ENCODE measurements around the gene POLK. TPM values are rescaled to one million over a fixed set of nuclear protein-coding genes. Genes with fewer than 3 reads are reported as not detected.

Gene POLK
- total and polyA plus RNA-seq, 2 of the 13 experiments (the other 11 are each of a cell fraction or from before 2014, with no cell fraction given), result 8.6 to 11.7 TPM

GRCh38 chr5:75511435-75512382 lies at the start of gene POLK, which contains the start of gene CERT1 (continued):
- TF ChIP-seq ZNF761 (CRISPR knock-in tag; conservative IDR thresholded peaks at IDR 0.05), result no peak
- TF ChIP-seq ZSCAN12 (CRISPR knock-in tag; IDR thresholded peaks at IDR 0.05), result no peak
- TF ChIP-seq ARID4A (CRISPR knock-in tag; IDR thresholded peaks at IDR 0.05; ENCODE audit: borderline replicate concordance), result peak; percentile 78; the same call in 1 of the 2 replicates
- no peak for TF ChIP-seq ZBTB21 (CRISPR knock-in tag; IDR thresholded peaks at IDR 0.05)
- no peak for TF ChIP-seq ZNF724P (CRISPR knock-in tag; IDR thresholded peaks at IDR 0.05; ENCODE audit: borderline replicate concordance)
- peak in 1 of 2 experiments; percentile 68; a peak in 2 of 4 replicates for TF ChIP-seq ATF4 (CRISPR knock-in tag; IDR thresholded peaks at IDR 0.05)
- TF ChIP-seq HMGXB4 (CRISPR knock-in tag; IDR thresholded peaks at IDR 0.05; ENCODE audit: borderline replicate concordance in 1 of 2, low read depth in 1 of 2), result peak in 1 of 2 experiments; percentile 4; a peak in 1 of 4 replicates
- peak; percentile 50; the same call in 1 of the 2 replicates for TF ChIP-seq YEATS4 (CRISPR knock-in tag; IDR thresholded peaks at IDR 0.05; ENCODE audit: borderline replicate concordance)
- TF ChIP-seq USF2 (IDR thresholded peaks at IDR 0.05; ENCODE audit: low read depth, low read length), result no peak
- no peak for TF ChIP-seq USF2 (CRISPR knock-in tag; IDR thresholded peaks at IDR 0.05; ENCODE audit: borderline replicate concordance)
- TF ChIP-seq ZNF639 (CRISPR knock-in tag; conservative IDR thresholded peaks at IDR 0.05), result 0 out of 2 replicates have a peak, but pooled peaks have one; percentile 51
- TF ChIP-seq CERS6 (CRISPR knock-in tag; IDR thresholded peaks at IDR 0.05), result no peak
- TF ChIP-seq ZNF207 (IDR thresholded peaks at IDR 0.05; ENCODE audit: borderline replicate concordance), result no peak
- TF ChIP-seq MXD1 (CRISPR knock-in tag; IDR thresholded peaks at IDR 0.05), result peak; percentile 18; the same call in 1 of the 2 replicates
